Tongue (tissue), 2 donors: ENCODE results near the gene BMP2K. TPM values are rescaled to one million over a fixed set of nuclear protein-coding genes. Genes with fewer than 3 reads are reported as not detected.
"Not testable (repeated sequence)": the region's sequence is repeated elsewhere in the genome, so short reads cannot be mapped to it uniquely, and the experiment has no call there.

Source experiments
- DNase-seq: peaks from one replicate; pipeline ENCODE4 v3.0.0-alpha.2; 2015
- total RNA-seq: library from RNA; depleted of rRNA; stranded (reverse); fragments of >200 nt; gene quantifications from one replicate; pipeline ENCODE4 v1.2.3, GENCODE V29; 2014

The BMP2K gene
- total RNA-seq, 1 donor from 2014 or later, result 50.9 TPM

DNA sequence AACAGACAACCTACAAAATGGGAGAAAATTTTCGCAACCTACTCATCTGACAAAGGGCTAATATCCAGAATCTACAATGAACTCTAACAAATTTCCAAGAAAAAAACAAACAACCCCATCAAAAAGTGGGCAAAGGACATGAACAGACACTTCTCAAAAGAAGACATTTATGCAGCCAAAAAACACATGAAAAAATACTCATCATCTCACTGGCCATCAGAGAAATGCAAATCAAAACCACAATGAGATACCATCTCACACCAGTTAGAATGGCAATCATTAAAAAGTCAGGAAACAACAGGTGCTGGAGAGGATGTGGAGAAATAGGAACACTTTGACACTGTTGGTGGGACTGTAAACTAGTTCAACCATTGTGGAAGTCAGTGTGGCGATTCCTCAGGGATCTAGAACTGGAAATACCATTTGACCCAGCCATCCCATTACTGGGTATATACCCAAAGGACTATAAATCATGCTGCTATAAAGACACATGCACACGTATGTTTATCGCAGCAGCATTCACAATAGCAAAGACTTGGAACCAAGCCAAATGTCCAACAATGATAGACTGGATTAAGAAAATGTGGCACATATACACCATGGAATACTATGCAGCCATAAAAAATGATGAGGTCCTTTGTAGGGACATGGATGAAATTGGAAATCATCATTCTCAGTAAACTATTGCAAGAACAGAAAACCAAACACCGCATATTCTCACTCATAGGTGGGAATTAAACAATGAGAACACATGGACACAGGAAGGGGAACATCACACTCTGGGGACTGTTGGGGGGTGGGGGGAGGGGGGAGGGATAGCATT lies 19.7 kb downstream of the BMP2K start:
- DNase-seq, result not testable (repeated sequence)

DNA sequence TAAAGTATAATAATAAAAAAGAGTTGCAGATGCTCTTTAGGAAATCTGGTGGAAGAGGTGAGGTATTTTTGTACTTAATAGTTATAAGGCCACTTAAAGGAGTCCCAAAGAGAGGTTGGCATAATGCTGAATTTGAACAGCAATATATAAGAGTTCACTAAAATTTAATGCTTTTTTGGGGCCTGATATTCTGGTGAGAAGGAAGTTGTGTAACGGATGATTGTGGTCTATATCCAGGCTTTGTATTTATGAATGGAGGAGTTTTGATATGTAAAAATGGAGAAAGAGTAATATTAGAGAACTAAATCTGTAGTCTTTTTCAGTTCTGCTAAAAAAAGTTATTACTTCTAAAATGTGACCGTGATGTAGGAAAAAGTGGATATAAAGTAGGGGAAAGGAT lies 20.4 kb downstream of the BMP2K start:
- no peak for DNase-seq

DNA sequence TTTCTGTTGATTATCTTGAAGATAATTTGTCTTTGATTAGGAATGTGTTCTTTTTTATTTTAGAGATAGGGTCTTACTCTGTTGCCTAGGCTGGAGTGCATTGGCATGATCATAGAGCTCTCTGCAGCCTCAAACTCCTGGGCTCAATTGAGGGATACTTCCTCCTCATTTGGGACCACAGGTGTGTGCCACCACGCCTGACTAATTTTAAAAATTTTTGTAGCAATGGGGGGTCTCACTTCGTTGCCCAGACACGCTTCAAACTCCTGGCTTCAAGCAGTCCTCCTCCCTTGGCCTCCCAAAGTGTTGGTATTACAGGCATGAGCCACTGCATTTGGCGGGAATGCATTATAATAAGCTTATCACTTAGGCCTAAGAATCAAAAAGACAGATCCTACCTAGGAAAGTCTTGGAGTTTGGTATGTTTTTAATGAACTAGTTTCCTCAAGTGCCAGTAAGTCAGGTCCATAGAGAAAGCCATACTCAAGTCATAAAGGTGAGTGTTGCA lies 21.7 kb downstream of the BMP2K start:
- DNase-seq, result no peak

DNA sequence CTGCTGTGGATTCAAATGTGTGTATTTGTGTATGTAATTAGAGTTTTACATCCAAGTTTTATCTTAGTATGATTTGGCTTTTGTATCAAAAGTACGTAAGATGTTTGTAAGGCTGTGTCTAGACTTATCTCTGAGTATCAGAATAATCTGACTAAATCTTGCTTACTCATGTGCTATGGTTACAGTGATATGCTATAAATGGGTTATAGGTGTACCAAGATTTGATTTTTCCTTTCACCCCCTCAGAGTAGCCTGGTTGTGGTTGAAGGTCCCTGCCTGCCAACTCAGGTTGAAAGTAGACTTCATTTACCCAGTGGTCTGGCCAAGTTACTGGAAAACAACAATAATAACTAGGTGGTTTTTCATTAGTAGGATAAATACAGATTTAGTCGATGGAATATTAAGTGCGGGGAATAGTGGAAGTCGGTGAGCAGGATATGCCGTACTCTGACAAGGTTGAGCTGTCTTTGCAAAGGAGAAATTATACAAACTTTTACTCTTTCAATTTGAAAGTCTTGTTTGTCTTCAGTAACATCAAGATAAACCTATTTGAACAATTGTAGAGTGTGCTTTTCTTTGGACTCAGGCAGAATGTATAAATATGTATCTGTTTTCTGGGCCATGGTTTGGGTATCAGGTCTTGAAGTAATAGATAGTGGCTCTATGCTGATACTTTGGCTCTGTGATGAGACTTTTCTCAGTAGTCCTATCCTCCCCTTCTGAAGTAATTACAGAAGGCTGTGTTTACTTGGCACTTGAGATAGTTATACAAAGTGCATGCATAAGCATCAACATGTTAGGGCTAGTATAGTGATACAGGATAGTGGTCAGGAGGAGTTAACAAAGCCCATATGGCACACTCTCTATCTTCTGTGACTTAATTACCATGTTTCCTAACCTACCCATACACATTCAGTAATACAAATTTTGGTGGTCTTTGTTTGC lies 23.7 kb downstream of the BMP2K start:
- no peak for DNase-seq

DNA sequence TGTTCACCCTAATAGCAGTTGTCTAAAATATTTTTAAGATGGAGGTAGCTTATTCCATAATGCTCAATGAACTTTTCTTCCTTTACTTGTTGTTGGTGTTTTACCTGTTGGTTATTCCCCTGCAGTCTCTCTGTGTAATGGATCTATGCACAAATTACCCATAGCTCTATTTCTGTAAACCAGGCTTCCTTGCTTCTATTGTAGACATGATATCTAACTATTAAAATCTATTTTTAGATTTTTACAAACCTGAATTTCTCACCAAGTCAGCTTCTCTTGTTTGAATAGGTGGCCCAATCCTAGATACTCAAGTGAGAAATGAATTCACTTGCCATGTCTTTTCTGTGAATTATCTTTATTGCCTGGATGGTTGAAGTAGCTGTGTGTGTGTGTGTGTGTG lies 24.8 kb downstream of the BMP2K start:
- no peak for DNase-seq

DNA sequence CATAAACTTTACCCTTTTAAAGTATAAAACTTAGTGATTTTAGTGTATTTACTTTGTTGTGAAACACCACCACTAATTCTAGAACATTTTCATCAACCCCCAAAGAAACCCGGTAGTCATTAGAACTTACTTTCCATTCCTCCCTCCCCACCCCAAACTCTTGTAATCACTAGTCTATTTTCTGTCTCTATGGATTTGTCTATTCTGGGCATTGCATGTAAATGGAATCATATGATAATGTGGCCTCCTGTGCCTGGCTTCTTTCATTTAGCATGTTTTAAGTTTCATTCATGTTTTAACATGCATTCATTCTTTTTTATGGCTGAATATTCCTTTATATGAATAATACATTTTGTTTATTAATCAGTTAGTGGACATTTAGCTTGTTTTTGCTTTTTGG lies 27.8 kb downstream of the BMP2K start:
- DNase-seq, result no peak

DNA sequence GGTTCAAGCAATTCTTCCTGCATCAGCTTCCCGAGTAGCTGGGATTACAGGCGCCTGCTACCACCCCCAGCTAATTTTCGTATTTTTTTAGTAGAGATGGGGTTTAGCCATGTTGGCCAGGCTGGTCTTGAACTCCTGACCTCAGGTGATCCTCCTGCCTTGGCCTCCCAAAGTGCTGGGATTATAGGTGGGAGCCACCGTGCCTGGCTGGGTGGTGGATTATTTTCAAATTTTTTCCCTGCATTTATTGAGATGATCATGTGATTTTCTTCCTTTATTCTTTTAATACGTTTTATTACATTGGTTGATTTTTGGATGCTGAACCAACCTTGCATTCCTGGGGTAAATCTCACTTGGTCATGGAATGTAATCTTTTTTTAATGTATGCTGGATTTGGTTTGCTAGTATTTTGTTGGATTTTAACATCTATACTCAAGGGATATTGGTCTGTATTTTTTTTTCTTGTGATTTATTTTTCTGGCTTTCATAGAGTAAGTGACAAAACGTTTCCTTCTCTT lies 30.9 kb downstream of the BMP2K start:
- DNase-seq, result no peak

DNA sequence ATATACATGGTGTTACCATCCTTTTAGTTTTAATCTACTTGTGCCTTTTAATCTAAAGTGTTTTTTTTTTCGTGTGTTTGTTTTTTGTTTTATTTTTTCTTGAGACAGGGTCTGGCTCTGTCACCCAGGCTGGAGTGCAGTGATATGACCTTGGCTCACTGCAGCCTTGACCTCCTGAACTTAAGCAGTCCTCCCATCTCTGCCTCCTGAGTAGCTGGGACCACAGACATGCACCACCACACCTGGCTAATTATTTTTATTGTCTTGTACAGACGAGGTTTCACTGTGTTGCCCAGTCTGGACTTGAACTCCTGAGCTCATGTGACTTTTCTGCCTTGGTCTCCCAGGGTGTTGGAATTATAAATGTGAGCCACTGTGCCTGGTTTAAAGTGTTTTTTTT lies 33.1 kb downstream of the BMP2K start:
- no peak for DNase-seq

DNA sequence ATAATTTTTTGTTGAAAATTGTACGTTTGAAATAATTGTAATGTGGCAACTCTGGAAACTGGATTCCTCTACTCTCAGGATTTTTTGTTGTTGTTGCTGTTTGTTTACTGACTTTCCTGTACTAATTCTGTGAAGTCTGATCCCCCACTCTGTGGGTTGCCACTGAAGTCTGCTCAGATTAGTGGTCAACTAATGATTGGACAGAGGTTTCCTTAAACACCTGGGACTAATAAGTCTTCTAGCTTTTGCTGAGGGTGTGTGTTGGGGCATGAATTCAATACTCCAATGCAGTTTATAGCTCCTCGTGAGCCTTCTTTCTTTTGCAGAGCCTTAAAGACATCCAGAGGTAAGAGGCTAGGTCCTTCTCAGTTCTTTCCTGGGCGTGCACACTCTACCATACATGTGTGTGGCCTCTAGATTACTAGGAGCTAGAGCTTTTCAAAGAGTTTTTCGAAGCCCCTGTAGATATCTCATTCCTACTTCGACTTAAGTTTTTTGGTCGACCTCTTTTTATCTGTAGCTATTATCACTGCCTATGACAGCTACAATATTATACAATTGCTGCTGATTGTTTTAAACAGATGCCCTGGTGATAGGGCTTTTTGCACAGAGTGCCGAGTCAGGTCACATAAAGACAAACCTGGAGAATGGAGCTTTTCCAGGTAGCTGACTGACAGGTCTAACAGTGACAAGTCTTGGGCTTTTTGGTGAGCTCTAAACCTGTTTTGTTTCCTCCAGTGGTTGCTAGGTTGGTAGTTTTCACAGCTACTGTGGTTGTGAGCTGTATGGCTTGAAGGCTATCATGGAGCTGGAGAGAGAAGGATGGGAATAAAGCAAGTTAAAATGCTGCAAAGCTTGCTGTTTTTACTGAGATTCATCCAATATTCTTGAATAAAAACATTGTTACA lies 34.0 kb downstream of the BMP2K start:
- DNase-seq, result no peak

DNA sequence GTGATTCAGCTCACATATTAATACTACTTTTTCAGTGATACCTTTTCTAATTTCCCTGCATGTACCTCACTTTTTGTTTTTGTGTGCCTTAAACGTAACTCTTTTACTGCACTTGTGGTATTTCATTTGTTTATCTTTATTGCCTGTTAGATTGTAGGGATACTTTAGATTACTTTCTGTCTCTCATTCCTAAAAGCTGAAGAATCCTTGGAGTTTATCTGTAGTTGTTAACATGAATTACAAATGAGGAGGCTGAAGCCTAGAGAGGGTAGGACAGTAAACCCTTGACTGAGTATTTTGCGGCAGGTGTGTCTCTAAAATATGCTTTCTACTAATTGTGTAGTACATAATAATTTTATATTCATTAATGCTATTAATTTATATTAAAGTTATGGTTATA lies 34.9 kb downstream of the BMP2K start:
- no peak for DNase-seq

DNA sequence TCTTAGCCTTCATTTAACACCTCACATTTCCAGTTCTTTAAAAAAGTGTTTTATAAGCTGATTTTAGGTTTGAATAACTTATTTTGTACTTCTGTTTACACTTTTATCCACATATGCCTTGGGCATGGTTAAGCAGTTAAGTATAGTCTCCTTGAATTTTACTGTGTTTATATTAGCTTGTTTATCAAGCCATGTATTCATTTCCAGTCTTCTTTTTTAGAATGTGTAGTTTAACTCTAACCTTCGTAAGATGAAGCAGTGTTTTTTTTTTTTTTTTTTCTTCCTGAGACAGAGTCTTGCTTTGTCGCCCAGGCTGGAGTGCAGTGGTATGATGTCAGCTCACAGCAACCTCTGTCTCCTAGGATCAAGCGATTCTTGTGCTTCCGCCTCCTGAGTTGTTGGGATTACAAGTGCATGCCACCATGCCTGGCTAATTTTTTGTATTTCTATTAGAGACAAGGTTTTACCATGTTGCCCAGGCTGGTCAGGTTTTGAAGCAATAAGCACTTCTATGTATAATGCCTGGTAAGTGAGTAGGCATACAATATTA lies 42.5 kb downstream of the BMP2K start:
- DNase-seq, result no peak

DNA sequence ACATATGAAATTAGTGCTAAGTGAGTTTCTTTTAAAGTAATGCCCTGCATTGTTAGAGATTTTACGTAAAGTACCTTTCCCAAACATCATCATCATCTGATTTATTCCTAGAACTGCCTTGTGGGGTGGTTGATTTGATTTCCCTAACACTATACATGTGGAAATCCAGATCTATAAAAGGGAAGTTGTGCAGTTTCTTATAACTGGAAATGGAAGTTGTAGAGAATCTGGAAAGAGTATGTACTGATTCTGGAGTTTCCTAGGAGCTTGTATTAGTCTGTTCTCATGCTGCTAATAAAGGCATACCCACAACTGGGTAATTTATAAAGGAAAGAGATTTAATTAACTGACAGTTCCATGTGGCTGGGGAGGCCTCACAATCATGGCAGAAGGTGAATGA lies 47.9 kb downstream of the BMP2K start:
- no peak for DNase-seq

DNA sequence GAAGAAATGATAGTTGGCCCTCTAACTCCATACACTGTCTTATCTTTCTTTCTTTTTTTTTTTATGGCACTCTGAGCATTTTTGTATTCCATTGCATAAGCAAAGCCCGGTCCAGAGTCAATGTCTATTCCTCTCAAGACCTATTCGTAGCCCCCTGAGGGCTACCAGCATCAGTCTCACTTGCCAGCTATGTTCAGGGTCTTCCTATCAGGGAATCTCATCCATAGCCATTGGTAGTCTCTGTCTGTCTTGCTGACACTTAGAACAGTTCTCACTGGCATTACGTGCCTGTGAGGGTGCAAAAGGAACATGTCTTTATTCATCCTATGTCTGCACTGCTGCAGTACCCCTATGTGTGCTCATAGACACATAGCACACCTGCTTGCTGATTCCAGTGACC lies 51.0 kb downstream of the BMP2K start:
- DNase-seq, result no peak

DNA sequence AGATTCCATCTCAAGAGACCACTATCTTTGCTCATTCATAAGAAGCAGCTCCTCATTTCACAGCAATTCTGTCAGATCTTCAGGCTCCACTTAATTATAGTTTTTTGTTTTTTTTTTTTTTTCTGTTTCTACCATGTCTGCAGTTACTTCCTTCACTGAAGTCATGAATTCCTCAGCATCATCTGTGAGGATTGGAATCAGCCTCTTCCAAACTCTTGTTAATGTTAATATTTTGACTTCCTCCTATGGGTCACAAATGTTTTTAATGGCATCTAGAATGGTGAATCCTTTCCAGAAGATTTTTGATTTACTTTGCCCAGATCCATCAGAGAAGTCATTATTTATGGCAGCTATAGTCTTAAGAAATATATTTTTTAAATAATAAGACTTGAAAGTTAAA lies 53.1 kb downstream of the BMP2K start:
- no peak for DNase-seq

DNA sequence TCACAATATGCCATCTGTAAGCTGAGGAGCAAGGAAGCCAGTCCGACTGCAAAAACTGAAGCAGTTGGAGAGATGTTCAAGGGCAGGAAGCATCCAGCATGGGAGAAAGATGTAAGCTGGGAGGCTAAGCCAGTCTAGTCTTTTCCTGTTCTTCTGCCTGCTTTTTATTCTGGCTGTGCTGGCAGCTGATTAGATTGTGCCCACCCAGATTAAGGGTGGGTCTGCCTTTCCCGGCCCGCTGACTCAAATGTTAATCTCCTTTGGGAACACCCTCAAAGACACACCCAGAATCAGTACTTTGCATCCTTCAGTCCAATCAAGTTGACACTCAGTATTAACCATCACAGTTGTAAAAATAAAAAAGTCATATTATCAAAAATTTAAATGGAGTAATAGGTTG lies 63.5 kb downstream of the BMP2K start:
- not testable (repeated sequence) for DNase-seq

DNA sequence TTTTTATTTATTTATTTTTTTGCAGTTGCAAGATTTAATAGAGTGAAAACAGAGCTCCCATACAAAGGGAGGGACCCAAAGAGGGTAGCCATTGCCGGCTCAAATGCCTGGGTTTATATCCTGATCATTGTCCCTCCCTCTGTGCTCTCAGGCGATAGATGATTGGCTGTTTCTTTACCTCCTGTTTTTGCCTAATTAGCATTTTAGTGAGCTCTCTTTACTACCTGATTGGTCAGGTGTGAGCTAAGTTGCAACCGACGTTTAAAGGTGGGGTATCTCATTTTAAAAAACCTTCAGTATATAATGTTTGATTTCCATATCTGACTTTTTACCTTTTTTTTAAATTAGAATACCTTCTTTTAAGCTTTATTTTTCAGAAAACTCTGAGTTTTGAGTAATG lies 64.1 kb downstream of the BMP2K start:
- DNase-seq, result not testable (repeated sequence)

DNA sequence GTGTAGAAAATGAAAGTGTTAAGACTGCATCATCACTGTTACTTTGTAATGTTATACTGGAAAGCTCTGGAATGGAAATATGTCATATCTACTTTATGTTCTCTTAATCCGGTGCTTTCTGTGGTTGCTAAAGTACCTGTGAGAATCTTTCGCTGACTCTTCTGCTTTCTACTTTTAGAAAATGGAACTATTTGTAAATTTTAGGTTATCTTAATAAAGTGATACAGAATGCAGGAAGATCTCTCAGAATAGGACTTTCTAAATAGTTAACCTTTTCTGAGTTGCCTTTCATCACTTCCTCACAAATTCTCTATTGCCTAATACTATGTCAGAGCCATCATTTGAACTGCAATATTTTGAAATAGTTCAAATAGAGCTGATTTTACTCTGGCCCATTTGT lies 69.3 kb downstream of the BMP2K start:
- no peak for DNase-seq

DNA sequence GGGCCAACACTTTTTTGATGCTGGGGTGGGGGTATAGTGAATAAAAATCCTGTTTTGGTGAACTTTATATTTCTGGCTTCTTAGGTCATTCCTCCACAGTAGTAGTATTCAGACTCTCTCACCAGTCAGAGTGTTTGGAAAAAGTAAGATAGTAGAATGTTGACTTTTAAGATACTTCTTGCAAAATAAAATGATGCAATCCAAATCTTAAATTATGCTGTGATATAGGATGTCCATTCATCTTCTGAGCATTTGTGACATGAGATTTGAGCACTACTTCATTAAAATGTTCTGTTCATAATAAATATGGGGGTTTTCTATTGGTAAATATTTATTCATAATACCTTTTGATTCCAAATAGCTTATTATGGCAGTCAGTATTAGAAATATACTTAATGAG lies 70.1 kb downstream of the BMP2K start:
- no peak for DNase-seq

DNA sequence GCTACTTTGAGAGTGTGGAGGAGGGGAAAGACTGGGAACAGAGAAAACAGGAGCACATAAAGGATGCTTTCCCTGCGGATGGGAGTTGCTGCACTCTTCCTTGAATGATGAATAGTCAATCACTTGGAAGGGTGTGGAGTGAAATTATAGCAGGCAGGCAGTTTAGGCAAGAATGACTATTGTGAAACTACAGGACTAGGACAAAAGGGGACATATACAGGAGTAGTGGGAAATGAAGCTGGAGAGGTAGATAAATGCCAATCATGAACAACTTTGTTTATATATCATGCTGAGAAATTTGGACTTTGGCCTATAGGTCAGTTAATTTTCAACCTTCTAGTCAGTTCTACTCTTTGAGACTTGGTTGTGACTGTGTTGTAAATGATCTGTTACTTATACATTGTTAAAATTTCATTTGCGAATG lies 86.2 kb downstream of the BMP2K start:
- no peak for DNase-seq

DNA sequence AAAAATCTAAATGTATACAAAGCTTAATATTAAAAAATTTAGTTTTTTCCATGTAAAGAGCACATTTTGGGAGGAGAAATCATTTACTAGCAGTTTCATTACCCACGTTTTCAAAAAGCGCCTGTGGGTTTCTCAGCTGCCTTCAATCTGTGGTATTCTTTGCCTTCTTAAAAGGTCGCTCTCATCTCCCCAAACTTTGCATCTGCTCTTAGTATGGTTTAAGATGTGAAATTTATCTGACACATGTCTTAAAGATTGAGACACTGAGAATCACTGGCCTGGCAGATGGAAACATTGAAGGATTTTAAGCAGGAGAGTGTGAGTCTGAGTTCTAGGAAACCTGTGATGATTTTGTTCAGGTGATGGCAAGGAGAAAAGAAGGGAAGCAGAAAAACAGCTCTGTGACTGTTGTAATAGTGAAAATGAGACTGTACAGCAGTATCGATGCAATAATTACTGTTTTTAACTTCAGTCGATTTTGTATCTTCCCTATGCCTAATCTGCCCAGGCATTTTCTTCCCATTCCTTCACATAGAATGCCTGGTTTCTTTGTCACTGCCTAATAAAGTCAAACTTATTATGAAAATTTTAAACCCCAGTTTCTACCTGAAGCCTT lies 87.2 kb downstream of the BMP2K start:
- DNase-seq, result no peak

DNA sequence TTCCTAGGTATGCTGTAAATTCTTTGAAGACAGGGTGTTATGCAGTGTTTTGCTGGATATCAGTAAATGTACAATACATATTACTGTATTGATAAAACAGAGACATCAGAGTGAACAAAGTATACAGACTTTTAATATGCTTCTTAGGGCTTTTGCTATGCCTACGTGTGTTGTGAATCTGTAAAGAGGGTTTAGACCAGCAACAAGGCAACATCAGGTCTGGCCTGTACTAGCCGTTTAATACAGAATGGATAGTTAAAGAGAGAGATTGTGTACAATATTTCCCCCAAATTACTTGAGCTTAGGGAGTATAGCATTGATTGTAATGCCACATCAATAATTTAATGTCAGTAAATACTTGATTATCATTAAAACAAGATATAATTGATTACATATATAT lies 87.8 kb downstream of the BMP2K start:
- no peak for DNase-seq
